B cell (primary cell): ENCODE measurements around the gene TANC1. TPM values are rescaled to one million over a fixed set of nuclear protein-coding genes. Genes with fewer than 3 reads are reported as not detected.

Experiments used
- ATAC-seq: fragments of 200-7000 bp; cut with Tn5 transposase; one replicate; pipeline ENCODE4 v1.10.0; 2021; ENCODE audit warnings: low read depth, mild to moderate bottlenecking, moderate number of reproducible peaks, moderate library complexity
- CTCF ChIA-PET: fragments of 350-600 bp; sonication (Branson Sonifier 250); formaldehyde crosslinking; loops from one replicate; lab custom pipeline; 2021; ENCODE audit warnings: antibody characterized with exemption, inconsistent platforms; lab: Charles Lee
- POLR2A ChIA-PET: fragments of 350-600 bp; sonication (Branson Sonifier 250); formaldehyde crosslinking; loops from one replicate; lab custom pipeline; 2021; ENCODE audit warnings: antibody characterized with exemption; lab: Charles Lee
- DNase-seq: peaks from one replicate; pipeline ENCODE4 v3.0.0; 2013
- H2AFZ ChIP-seq: 2 replicates; pipeline ENCODE4 v1.6.1; 2012; ENCODE audit warnings: mild to moderate bottlenecking, low read depth, low read length; ENCODE audit not compliant: insufficient read depth, poor library complexity, severe bottlenecking
- H3K27ac ChIP-seq, 2 donors: 1 replicate in 1 of 2; 2 replicates in 1 of 2; pipeline ENCODE4 v1.5.1; 2012 to 2013; ENCODE audit warnings: low read length in 2 of 2, mild to moderate bottlenecking in 2 of 2, moderate library complexity in 1 of 2
- H3K27me3 ChIP-seq, 4 experiments: fragments of 200-600 bp in 1 of 4; sonication (generic) in 1 of 4; replicated peaks in 1 of 4; 1 replicate in 2 of 4; 2 replicates in 2 of 4; pipeline versions ENCODE4 v1.6.1 to v1.7.0; 2013 to 2016; ENCODE audit warnings: low read length in 3 of 4, mild to moderate bottlenecking in 2 of 4, mixed read lengths in 1 of 4, moderate library complexity in 1 of 4; ENCODE audit not compliant: insufficient read depth in 4 of 4, control insufficient read depth in 3 of 4; ENCODE audit errors: control extremely low read depth in 1 of 4
- H3K36me3 ChIP-seq, 2 experiments: replicated peaks in 1 of 2; 1 replicate in 1 of 2; 2 replicates in 1 of 2; pipeline versions ENCODE4 v1.6.1 to v1.7.1; 2013; ENCODE audit warnings: low read length in 1 of 2; ENCODE audit not compliant: insufficient read depth in 2 of 2, control insufficient read depth in 1 of 2; ENCODE audit errors: control extremely low read depth in 1 of 2, extremely low read depth in 1 of 2
- H3K4me1 ChIP-seq, 2 donors: fragments of 200-600 bp in 1 of 2; sonication (generic) in 1 of 2; 1 replicate in 1 of 2; 2 replicates in 1 of 2; pipeline versions ENCODE4 v1.5.1 to v1.6.1; 2013 to 2017; ENCODE audit warnings: low read length in 2 of 2; ENCODE audit not compliant: control insufficient read depth in 2 of 2, insufficient read depth in 2 of 2
- H3K4me2 ChIP-seq: replicated peaks from 2 replicates; pipeline ENCODE3; 2012; ENCODE audit warnings: mild to moderate bottlenecking, low read depth, low read length; ENCODE audit not compliant: poor library complexity, severe bottlenecking
- H3K4me3 ChIP-seq, 5 experiments: fragments of 200-600 bp in 1 of 5; sonication (generic) in 1 of 5; 1 replicate in 3 of 5; 2 replicates in 2 of 5; pipeline versions ENCODE4 v1.5.1 to v1.7.0; 2011 to 2016; ENCODE audit warnings: low read length in 4 of 5, mild to moderate bottlenecking in 4 of 5, low read depth in 2 of 5, control low read depth in 1 of 5, moderate library complexity in 1 of 5; ENCODE audit not compliant: insufficient read depth in 1 of 5; ENCODE audit errors: control extremely low read depth in 1 of 5, extremely low read depth in 1 of 5
- H3K79me2 ChIP-seq: fragments of 200-600 bp; sonication (generic); one replicate; pipeline ENCODE4 v1.6.0; 2016; ENCODE audit warnings: low read length; ENCODE audit not compliant: control insufficient read depth, insufficient read depth
- H3K9ac ChIP-seq: fragments of 200-600 bp; sonication (generic); 2 replicates; pipeline ENCODE4 v1.6.1; 2017; ENCODE audit warnings: mild to moderate bottlenecking, low read length, moderate library complexity
- H3K9me3 ChIP-seq, 3 donors: one replicate each; pipeline versions ENCODE4 v1.6.1 to v1.7.1; 2013; ENCODE audit warnings: low read length in 2 of 3; ENCODE audit not compliant: control insufficient read depth in 2 of 3, insufficient read depth in 1 of 3; ENCODE audit errors: control extremely low read depth in 1 of 3
- H4K20me1 ChIP-seq: 2 replicates; pipeline ENCODE4 v1.6.0; 2012; ENCODE audit warnings: mild to moderate bottlenecking, low read length; ENCODE audit not compliant: insufficient read depth, control insufficient read depth, poor library complexity, severe bottlenecking
- H3K27ac Mint-ChIP-seq: one replicate; pipeline ENCODE4 v1.8.0; 2021; ENCODE audit warnings: mixed read lengths
- H3K27me3 Mint-ChIP-seq: one replicate; pipeline ENCODE4 v1.8.0; 2021; ENCODE audit warnings: mixed read lengths
- H3K4me1 Mint-ChIP-seq: one replicate; pipeline ENCODE4 v1.8.0; 2021; ENCODE audit warnings: mixed read lengths
- H3K4me3 Mint-ChIP-seq: one replicate; pipeline ENCODE4 v1.8.0; 2021; ENCODE audit warnings: mixed read lengths
- H3K9me3 Mint-ChIP-seq: one replicate; pipeline ENCODE4 v1.8.0; 2022; ENCODE audit warnings: mixed read lengths; ENCODE audit not compliant: insufficient read depth
- EZH2 ChIP-seq: IDR thresholded peaks from 2 replicates; pipeline ENCODE4 v1.6.1; 2012; ENCODE audit warnings: borderline replicate concordance, low read depth, mild to moderate bottlenecking, moderate library complexity, low read length; ENCODE audit not compliant: insufficient read depth, poor library complexity, severe bottlenecking
- WGBS: methylation state at CpG from one replicate; pipeline ENCODE4 v1.1.5; 2013; ENCODE audit warnings: missing lambda C conversion rate; ENCODE audit not compliant: insufficient coverage; 5-methylcytosine and 5-hydroxymethylcytosine counted together
- intact Hi-C: fragments of 100-400 bp; cut with micrococcal nuclease; formaldehyde crosslinking; loops from one replicate; pipeline ENCODE4 v1.10.0; 2022
- polyA plus RNA-seq: library from polyadenylated mRNA; depleted of rRNA; stranded (reverse); fragments of >200 nt; gene quantifications from 2 replicates; pipeline ENCODE4 v1.2.3, GENCODE V29; 2012
- total RNA-seq, 2 donors: library from RNA; stranded (reverse); fragments of 120-200 nt in 1 of 2; gene quantifications; 1 replicate in 1 of 2; 2 replicates in 1 of 2; pipeline versions ENCODE4 v1.2.3 to v1.2.4, GENCODE V29; 2013 to 2022
- TF ChIP-seq, protein P1 (sequence below): fragments of 200-600 bp; IDR thresholded peaks from one replicate; pipeline ENCODE4 v1.8.0; 2022; ENCODE audit warnings: antibody characterized with exemption, mild to moderate bottlenecking

Gene TANC1
- total and polyA plus RNA-seq, 2 donors (not counting 1 experiment from before 2014, with no cell fraction given): 0.13 TPM; not detected in 1

DNA sequence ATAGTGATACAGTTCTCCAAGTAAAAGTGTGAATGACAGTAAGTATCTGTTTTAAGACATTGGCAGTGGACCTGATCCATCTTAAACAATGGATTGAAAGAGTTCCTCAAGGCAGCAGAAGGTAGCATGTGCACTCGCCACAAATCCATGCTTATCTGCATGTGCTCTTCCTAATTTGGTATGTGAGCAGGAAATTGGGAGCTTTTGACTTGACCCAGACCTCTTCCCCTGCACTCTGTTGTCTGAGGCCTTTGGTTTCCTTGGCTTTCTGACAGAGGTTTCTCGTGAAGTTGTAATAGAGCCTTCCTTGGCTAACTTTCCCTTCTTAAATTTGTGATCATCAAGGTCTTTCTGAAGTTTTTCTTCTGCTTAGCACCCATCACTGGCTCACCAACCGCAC, 204.0 kb downstream of the TANC1 start:
- Histone ChIP-seq H3K27me3 (no peaks in the 10 kb centered on the region), H3K9me3 (no peaks in the 10 kb centered on the region), H3K4me3 (no peak overlapping the region), H3K4me1 (no peaks in the 10 kb centered on the region), H3K36me3 (no peaks in the 10 kb centered on the region), H4K20me1 (no peaks in the 10 kb centered on the region), H3K4me2 (no peak overlapping the region), H3K9ac (no peak overlapping the region), H3K79me2 (no peaks in the 10 kb centered on the region), H2AFZ (no peak overlapping the region), H3K27ac (no peak overlapping the region)
- Mint-ChIP-seq H3K27ac (no peak overlapping the region), H3K9me3 (no peaks in the 10 kb centered on the region), H3K4me1 (no peaks in the 10 kb centered on the region), H3K4me3 (no peak overlapping the region), H3K27me3 (no peaks in the 10 kb centered on the region)
- DNase-seq (no peak), ATAC-seq (no peak)
- WGBS: 90% methylated on average over 2 of the region's 3 CpGs
- no peak for TF ChIP-seq EZH2
- TF ChIP-seq, protein P1, sequence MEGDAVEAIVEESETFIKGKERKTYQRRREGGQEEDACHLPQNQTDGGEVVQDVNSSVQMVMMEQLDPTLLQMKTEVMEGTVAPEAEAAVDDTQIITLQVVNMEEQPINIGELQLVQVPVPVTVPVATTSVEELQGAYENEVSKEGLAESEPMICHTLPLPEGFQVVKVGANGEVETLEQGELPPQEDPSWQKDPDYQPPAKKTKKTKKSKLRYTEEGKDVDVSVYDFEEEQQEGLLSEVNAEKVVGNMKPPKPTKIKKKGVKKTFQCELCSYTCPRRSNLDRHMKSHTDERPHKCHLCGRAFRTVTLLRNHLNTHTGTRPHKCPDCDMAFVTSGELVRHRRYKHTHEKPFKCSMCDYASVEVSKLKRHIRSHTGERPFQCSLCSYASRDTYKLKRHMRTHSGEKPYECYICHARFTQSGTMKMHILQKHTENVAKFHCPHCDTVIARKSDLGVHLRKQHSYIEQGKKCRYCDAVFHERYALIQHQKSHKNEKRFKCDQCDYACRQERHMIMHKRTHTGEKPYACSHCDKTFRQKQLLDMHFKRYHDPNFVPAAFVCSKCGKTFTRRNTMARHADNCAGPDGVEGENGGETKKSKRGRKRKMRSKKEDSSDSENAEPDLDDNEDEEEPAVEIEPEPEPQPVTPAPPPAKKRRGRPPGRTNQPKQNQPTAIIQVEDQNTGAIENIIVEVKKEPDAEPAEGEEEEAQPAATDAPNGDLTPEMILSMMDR: no peak
- ChIA-PET CTCF (no interaction called here), POLR2A (no interaction called here)
- intact Hi-C loops: no loop called here

DNA sequence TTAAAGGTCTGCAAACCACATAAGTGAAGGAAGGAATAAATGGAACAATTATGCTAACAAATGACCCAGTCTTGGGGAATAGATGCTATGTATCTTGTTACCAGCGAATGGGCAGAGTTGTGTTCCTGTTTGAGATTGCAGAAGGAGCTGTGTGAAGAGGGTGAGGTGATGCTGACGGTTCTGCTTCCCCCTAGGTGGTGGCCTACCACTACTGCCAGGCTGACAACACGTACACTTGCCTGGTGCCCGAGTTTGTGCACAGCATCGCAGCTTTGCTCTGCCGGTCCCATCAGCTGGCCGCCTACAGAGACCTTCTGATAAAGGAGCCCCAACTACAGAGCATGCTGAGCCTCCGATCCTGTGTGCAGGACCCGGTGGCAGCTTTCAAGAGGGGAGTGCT, 206.3 kb downstream of the TANC1 start:
- Histone ChIP-seq H2AFZ (no peak overlapping the region), H3K79me2 (no peaks in the 10 kb centered on the region), H3K4me1 (no peaks in the 10 kb centered on the region), H4K20me1 (no peaks in the 10 kb centered on the region), H3K36me3 (no peaks in the 10 kb centered on the region), H3K9ac (no peak overlapping the region), H3K4me2 (no peak overlapping the region), H3K27me3 (no peaks in the 10 kb centered on the region), H3K9me3 (no peaks in the 10 kb centered on the region), H3K4me3 (no peak overlapping the region), H3K27ac (no peak overlapping the region)
- H3K27ac Mint-ChIP-seq: no peak overlapping the region
- TF ChIP-seq, protein P1: no peak
- TF ChIP-seq EZH2: no peak
- no peak overlapping the region for H3K4me3 Mint-ChIP-seq
- ChIA-PET CTCF (no interaction called here), POLR2A (no interaction called here)
- 93% methylated on average over 9 of the region's 9 CpGs for WGBS
- no peaks in the 10 kb centered on the region for H3K4me1 Mint-ChIP-seq
- DNase-seq (no peak), ATAC-seq (no peak)
- no peaks in the 10 kb centered on the region for H3K9me3 Mint-ChIP-seq
- intact Hi-C loops: no loop called here
- no peaks in the 10 kb centered on the region for H3K27me3 Mint-ChIP-seq
